Activated CD4-positive, alpha-beta T cell treated with anti-CD3 and anti-CD28 coated beads, Interleukin-2, amount 10 ng/mL, durations not matched to agents 7 days and 5 days (primary cell): ENCODE measurements around the gene CDH15. TPM values are rescaled to one million over a fixed set of nuclear protein-coding genes. Genes with fewer than 3 reads are reported as not detected.
"Not testable (repeated sequence)": the region's sequence is repeated elsewhere in the genome, so short reads cannot be mapped to it uniquely, and the experiment has no call there.

Source experiments
- CTCF ChIA-PET: fragments of 350-600 bp; sonication (Branson Sonifier 250); formaldehyde crosslinking; loops from one replicate; lab custom pipeline; 2021; ENCODE audit warnings: antibody characterized with exemption; lab: Charles Lee
- POLR2A ChIA-PET: fragments of 350-600 bp; sonication (Branson Sonifier 250); formaldehyde crosslinking; loops from one replicate; lab custom pipeline; 2021; ENCODE audit warnings: antibody characterized with exemption; lab: Charles Lee
- DNase-seq: peaks from one replicate; pipeline ENCODE4 v3.0.0-alpha.2; 2020
- H3K27ac Mint-ChIP-seq: one replicate; pipeline ENCODE4 v1.8.0; 2021; ENCODE audit warnings: mild to moderate bottlenecking, moderate library complexity, mixed read lengths
- H3K27me3 Mint-ChIP-seq: one replicate; pipeline ENCODE4 v1.8.0; 2021; ENCODE audit warnings: mixed read lengths
- H3K36me3 Mint-ChIP-seq: one replicate; pipeline ENCODE4 v1.8.0; 2021; ENCODE audit warnings: low read depth, mixed read lengths
- H3K4me1 Mint-ChIP-seq: one replicate; pipeline ENCODE4 v1.8.0; 2021; ENCODE audit warnings: mixed read lengths
- H3K4me3 Mint-ChIP-seq: one replicate; pipeline ENCODE4 v1.8.0; 2021; ENCODE audit warnings: mild to moderate bottlenecking, moderate library complexity, mixed read lengths
- H3K9me3 Mint-ChIP-seq: one replicate; pipeline ENCODE4 v1.8.0; 2021; ENCODE audit warnings: mixed read lengths
- total RNA-seq, 2 experiments: library from RNA; stranded (reverse); gene quantifications; one replicate each; pipeline ENCODE4 v1.2.3, GENCODE V29; 2021

CDH15 gene
- total RNA-seq, 2 experiments from 2014 or later: not detected

DNA sequence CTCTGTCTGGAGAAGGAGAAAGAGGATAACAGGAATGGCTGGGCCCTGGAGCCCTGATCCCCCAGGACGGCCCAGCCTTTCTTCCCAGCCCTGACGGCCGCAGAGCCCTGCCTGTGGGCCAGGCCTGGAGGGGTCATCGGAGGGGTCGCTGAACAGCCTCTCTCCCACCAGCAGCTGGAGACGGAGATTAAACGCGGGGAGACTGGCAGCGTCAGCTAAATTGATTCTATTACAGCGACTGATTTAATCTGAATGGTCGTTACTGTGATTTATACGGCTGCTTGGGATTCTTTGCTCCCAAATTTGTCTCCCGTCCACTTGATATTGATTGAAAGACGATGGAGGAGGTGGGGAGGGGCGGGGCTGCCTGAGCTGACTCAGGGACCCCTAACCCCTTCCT lies 7.1 kb upstream of the CDH15 start:
- Mint-ChIP-seq H3K36me3 (no peaks in the 10 kb centered on the region), H3K4me1 (peaks cover 2% of the 10 kb centered on the region), H3K27me3 (no peaks in the 10 kb centered on the region), H3K9me3 (peaks cover 2% of the 10 kb centered on the region), H3K4me3 (no peak overlapping the region), H3K27ac (no peak overlapping the region)
- CTCF ChIA-PET: no interaction called here
- no peak for DNase-seq
- POLR2A ChIA-PET: no interaction called here

DNA sequence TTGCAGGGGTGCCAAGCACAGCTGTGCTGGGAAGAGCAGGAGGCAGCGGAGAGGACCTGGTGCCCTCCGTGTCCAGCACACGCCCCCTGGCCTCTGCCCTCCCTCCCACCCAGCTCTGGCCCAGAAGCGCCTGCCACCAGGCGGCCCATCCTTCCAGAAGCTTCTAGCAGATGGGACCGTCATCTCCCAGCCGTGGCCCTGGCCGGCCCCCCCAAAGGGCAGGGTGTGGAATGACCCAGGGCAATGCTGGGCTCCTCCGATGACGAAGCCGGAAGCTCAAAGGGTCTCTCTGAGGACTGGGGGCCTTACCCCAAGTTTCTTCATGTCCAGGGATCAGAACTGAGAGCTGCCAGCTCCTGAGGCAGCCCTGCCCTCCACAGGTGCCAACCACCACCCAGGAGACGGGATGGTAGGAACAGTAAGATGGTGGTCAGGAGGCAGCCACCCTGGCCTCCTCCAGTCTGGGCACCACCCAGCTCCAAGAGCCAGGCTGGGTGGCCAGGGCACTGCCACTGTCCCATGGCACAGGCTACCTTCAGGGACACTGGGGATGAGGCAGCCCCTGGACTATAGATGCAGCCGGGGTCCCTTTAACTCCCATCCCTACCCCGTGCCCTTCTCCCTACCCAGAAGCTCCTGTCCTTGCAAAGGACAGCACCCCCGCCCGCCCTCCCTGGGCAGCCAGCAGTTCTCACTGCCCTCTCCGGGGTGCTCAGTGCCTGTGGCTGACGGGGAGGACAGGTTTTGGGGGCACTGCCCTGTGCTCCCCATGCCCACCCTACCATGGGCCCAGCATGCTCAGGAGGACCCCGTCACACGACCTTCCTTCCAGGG lies 6.5 kb upstream of the CDH15 start:
- Mint-ChIP-seq H3K4me1 (peaks cover 2% of the 10 kb centered on the region), H3K4me3 (no peak overlapping the region), H3K27me3 (no peaks in the 10 kb centered on the region), H3K9me3 (no peaks in the 10 kb centered on the region), H3K27ac (no peak overlapping the region), H3K36me3 (no peaks in the 10 kb centered on the region)
- POLR2A ChIA-PET: no interaction called here
- DNase-seq: no peak
- CTCF ChIA-PET: no interaction called here

DNA sequence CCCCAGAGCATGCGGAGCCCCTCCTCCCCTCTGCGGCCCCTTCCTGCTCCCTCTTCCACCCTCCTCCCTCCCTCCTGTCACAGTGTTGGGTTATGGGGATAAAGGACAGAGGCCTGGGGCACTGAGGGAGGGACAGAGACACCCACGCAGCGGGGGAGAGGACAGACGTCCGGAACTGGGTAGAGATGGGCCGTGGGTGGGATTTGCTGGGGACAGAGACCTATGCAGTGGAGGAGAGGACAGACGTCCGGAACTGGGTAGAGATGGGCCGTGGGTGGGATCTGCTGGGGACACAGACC lies 5.9 kb upstream of the CDH15 start:
- CTCF ChIA-PET, H3K4me1 Mint-ChIP-seq, H3K36me3 Mint-ChIP-seq, H3K27ac Mint-ChIP-seq, H3K27me3 Mint-ChIP-seq, DNase-seq, POLR2A ChIA-PET, H3K9me3 Mint-ChIP-seq, H3K4me3 Mint-ChIP-seq: not testable (repeated sequence)

DNA sequence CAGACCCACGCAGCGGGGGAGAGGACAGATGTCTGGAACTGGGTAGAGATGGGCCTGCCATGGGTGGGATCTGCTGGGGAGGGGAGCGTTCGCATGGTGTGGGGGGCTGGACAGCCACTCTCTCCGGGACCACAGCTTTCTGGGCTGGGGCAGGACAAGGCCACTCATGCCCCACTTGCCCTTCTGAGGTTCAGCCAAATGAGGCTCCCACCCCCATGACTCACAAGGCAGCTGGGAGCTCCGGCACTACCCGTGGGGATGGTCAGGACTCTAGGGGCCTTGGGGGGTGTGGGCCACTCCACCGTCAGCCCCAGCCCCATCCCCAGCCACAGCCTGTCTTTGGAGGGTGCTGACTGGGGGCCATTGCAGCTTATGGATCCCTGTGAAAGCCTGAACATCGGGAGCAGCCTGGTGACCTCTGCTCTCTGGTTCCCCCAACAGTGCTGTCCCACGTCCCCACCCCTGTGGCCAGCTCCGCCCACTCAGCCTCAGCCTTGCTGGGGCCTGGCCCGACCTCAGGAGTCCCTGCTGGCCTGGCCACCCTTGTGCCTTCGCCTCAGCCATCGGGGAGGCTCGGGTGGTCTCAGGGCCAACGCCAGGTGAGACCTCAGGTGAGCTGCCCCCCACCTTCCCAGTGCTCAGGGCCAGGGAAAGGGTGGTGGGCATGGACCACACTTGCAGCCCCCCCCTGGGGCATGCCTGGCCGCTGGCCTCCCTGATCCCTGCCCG lies 4.7 kb upstream of the CDH15 start:
- Mint-ChIP-seq H3K27me3 (peaks cover 3% of the 10 kb centered on the region), H3K4me1 (peaks cover 11% of the 10 kb centered on the region), H3K36me3 (no peaks in the 10 kb centered on the region), H3K9me3 (no peaks in the 10 kb centered on the region), H3K27ac (no peak overlapping the region), H3K4me3 (no peak overlapping the region)
- DNase-seq: no peak
- ChIA-PET POLR2A (no interaction called here), CTCF (interaction anchor here (0.9 to 2.1 kb wide), 16 partner anchors 11 to 431 kb away, joined by 3 to 11 read pairs (median 4); partner anchors contain the start of genes APRT and ZNF778)

DNA sequence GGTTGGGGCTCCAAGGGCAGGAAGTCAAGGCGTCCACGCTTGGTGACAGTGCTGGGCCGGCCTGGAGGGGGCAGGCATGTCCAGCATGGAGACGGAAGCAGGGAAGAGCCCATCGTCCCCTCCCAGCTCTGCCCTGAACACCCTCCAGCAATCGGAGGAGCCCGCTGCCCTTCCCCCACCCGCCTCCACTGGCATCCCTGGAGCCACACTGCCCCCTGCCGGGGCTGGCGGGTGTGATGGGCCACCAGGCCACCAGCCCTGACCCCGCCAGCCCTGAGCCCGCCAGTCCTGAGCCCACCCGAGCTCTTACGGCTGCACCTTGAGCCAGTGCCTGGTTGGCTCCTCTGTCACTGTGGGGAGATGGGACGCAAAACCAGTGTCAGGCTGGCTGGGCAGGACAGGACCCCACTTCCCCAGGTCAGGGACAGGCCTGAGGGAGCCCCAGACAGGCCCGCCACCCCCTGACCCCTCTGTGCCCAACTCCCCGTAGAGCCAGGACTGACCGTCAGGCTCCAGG lies 4.1 kb upstream of the CDH15 start:
- Mint-ChIP-seq H3K27me3 (peaks cover 3% of the 10 kb centered on the region), H3K4me3 (no peak overlapping the region), H3K4me1 (peaks cover 11% of the 10 kb centered on the region), H3K36me3 (no peaks in the 10 kb centered on the region), H3K27ac (no peak overlapping the region), H3K9me3 (no peaks in the 10 kb centered on the region)
- CTCF ChIA-PET: interaction anchor here (0.6 to 2.1 kb wide), 17 partner anchors 12 to 432 kb away, joined by 3 to 11 read pairs (median 4); partner anchors contain the start of genes APRT and ZNF778
- peak; percentile 85 for DNase-seq
- POLR2A ChIA-PET: no interaction called here

DNA sequence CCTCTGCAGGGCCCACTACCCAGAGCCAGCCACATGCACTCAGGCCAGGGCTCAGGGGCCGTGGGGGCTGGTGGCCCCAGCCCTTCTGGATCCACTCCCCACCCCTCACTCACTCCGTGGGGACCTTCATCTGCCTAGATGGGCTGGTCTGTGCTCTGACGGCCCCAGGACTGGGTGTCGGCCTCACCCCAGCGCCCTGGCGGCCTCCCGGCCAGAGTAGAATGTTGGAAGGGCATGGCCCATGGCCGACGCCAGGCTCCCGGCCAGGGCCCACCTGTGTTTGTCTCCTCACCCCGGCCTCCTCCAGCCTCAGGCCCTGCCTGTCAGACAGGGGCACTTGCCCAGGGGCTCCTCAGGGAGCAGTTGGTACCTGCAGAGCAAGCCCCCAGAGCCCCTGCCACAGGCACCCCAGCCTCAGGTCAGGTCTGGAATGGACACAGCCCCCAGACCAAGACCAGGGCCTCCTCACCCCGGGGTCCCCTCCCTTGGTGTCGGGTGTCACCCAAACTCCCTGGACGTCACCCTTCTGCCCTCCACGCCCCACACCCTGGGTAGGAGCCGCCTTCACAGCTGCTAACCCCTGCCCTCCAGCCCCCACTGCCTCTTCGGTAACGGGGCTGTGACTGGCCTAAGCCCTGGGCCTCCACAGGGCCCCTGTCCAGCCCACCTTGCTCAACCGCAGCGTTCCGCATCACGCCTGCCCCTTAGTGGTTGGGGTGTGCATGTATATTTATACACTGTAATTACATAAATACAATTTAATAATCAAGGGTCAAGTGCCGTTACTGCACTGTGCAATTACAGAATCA lies 3.0 kb upstream of the CDH15 start:
- Mint-ChIP-seq H3K9me3 (no peaks in the 10 kb centered on the region), H3K27ac (no peak overlapping the region), H3K36me3 (no peaks in the 10 kb centered on the region), H3K27me3 (peaks cover 3% of the 10 kb centered on the region), H3K4me3 (no peak overlapping the region), H3K4me1 (peaks cover 11% of the 10 kb centered on the region)
- POLR2A ChIA-PET: interaction anchor here (0.5 kb wide), 1 partner anchor 228 kb away, joined by 3 read pairs; no protein-coding TSS in a partner anchor
- DNase-seq: no peak
- CTCF ChIA-PET: interaction anchor here (1.5 to 2.1 kb wide), 2 partner anchors 220 to 226 kb away, joined by 4 to 6 read pairs; no protein-coding TSS in a partner anchor

DNA sequence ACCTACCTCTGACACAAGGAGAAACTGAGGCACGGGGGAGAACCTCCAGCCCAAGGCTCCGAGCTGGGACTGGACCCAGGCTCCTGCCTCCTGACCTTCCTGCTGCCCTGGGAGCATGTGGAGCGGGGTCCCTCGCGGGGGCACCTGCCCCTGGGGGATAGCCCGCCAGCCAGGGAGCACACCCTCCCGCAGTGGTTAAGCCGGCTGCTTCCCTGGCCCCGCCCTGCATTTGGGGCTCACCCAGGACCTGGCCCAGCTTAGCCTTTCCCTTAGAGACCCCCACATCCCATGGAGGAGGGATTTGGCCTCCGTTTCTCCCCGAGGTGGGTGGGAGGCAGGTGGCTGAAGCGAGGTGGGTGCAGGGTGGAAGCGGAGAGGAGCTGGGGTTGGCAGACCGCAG lies 1.8 kb upstream of the CDH15 start:
- no peaks in the 10 kb centered on the region for H3K9me3 Mint-ChIP-seq
- H3K27ac Mint-ChIP-seq: no peak overlapping the region

DNA sequence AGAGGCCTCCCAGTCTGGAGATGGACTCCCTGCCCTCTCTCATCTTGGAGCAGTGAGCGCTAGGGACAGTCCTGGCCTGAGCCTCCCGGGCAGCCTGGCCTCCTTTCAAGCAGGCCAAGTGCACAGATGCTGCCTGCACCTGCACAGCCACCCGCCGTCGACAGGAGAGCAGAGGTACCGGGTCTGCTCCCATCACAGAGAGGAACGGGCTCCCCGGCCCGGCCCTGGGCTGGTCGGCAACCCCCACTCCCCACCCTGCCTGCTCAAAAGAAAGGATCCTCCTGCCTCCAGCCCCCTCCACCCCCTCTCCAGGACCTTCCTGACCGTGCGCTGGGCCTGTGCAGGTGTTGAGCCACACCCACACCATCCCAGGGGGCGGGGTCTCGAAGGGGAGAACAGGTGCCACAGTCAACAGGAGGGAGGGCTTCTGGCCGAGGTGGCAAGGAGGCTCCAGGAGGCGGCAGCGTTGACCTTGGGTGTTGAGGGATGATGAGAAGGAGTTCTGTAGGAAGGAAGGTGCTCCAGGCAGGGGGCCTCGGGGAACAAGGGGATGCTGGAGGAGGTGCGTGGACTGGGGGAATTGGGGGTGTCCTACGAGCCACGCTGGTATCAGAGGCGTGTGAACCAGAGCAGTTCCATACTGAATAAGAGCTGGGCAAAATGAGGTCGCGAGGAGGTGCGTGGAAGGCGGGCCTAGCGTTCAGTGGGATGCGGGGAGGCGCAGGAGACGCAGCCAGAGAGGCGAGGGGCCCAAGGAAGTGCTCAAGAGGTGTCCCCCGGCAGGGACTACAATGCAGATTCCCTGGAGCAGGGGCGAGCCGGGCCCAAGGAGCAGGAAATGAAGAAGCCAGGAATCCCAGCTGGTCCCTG lies 967 bp upstream of the CDH15 start:
- Mint-ChIP-seq H3K27me3 (peaks cover 3% of the 10 kb centered on the region), H3K36me3 (no peaks in the 10 kb centered on the region), H3K4me1 (peaks cover 11% of the 10 kb centered on the region), H3K4me3 (peak overlapping the region; percentile 54), H3K9me3 (no peaks in the 10 kb centered on the region), H3K27ac (peak overlapping the region; percentile 41)
- CTCF ChIA-PET: interaction anchor here (0.6 to 1.5 kb wide), 3 partner anchors 10 to 820 kb away, joined by 3 to 4 read pairs (median 3); no protein-coding TSS in a partner anchor
- no peak for DNase-seq
- POLR2A ChIA-PET: interaction anchor here (0.5 kb wide), 1 partner anchor 64 kb away, joined by 4 read pairs; no protein-coding TSS in a partner anchor

More for the DNA sequence above, 1.8 kb upstream of the CDH15 start:
- DNase-seq: no peak
- Mint-ChIP-seq H3K36me3 (no peaks in the 10 kb centered on the region), H3K27me3 (peaks cover 3% of the 10 kb centered on the region), H3K4me3 (no peak overlapping the region), H3K4me1 (peaks cover 11% of the 10 kb centered on the region)
- ChIA-PET CTCF (interaction anchor here (1.5 kb wide), 1 partner anchor 227 kb away, joined by 4 read pairs; no protein-coding TSS in a partner anchor), POLR2A (no interaction called here)

DNA sequence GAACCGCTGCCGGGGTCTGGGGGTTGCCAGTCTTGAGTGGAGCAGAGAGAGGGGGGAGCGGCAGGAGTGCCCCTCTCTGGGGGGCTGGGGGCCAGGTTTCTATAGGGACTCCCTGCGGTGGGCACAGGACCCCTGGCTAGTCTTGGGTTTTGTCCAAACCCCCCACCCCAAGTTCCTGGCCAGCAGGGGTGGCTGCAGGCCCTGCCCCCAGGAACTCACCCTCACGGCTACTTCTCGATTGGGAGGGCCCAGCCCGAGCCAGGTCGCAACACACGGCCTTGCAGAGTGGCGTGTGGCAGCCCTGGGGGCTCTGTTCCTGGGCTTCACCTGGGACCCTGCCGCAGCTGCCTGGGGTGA lies 601 bp downstream of the CDH15 start:
- ChIA-PET POLR2A (no interaction called here), CTCF (interaction anchor here (0.9 kb wide), 1 partner anchor 435 kb away, joined by 3 read pairs; no protein-coding TSS in a partner anchor)
- Mint-ChIP-seq H3K4me1 (peaks cover 11% of the 10 kb centered on the region), H3K36me3 (no peaks in the 10 kb centered on the region), H3K27ac (no peak overlapping the region), H3K4me3 (no peak overlapping the region), H3K27me3 (peaks cover 3% of the 10 kb centered on the region), H3K9me3 (no peaks in the 10 kb centered on the region)
- DNase-seq: no peak

DNA sequence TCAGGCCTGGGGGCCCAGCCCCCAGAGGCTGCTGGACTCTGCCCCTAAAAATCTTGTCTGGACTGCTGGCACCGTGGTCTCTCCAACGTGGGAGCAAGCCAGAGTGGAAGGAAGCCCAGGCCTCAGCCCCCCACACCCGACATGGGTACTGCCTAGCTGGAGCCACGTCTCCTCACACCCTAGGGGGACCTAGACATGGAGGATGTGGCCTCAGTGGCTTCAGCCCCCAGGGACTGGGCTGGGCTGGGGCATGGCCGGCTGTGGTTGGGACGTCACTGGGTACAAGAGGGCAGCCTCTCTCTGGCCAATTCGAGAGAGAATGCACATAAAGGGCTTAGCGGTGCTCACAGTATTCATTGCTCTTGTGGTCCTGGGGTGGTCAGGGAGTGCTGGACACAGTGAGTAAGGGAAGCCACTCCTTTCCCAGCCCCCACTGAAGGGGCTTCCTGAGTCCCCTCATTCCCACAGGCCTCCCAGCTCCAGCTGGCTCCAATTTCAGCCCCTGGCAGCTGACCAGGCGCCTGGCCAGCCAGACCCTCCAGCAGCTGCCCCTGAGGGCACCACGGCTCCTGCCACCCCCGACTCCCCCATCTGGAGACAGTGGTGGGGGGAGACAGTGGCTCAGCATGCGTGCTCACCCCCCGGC lies 1.1 kb downstream of the CDH15 start:
- Mint-ChIP-seq H3K9me3 (no peaks in the 10 kb centered on the region), H3K4me3 (no peak overlapping the region), H3K36me3 (no peaks in the 10 kb centered on the region), H3K27ac (no peak overlapping the region), H3K4me1 (peaks cover 11% of the 10 kb centered on the region), H3K27me3 (peaks cover 3% of the 10 kb centered on the region)
- no peak for DNase-seq
- CTCF ChIA-PET: interaction anchor here (0.6 to 1.0 kb wide), 3 partner anchors 32 to 435 kb away, joined by 3 to 4 read pairs (median 3); no protein-coding TSS in a partner anchor
- POLR2A ChIA-PET: no interaction called here

DNA sequence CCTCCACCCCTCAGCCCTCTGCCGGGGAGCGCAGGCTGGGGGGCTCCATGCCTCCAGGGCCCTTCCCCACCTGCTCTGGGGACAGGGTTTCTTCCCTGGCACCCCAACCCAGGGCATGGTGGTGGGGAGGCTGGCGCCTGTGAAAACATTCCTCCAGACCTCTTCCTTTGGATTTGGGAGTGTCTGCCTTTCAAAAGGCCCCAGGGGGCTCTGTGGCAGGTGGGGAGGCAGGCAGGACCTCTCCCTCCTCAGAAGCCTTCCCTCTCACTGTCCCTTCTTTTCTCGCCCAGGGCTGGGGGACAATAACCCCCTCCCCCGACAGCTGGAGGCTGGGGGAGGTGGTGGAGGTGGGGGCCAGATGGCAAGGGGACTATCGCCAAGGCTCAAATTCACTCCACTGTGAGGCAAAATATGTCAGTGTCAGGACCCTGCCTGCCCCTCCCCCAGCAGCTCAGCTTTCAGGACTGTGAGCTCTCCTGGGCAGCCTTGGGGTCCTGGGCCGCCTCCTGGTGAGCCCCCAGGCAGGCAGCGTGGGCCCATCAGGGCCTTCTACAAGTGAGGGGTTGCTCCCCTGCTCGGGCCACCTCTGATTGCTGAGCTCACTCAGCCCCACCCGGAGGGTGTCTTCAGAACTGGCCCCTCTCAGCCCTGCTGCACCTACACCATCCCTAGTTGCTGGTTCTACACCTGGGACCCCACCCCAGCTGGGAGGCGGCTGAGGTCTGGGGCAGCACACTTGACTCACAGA lies 1.8 kb downstream of the CDH15 start:
- Mint-ChIP-seq H3K4me1 (peaks cover 10% of the 10 kb centered on the region), H3K4me3 (no peak overlapping the region)

More for the DNA sequence above, 1.8 kb downstream of the CDH15 start:
- Mint-ChIP-seq H3K9me3 (no peaks in the 10 kb centered on the region), H3K36me3 (no peaks in the 10 kb centered on the region), H3K27ac (no peak overlapping the region), H3K27me3 (peaks cover 3% of the 10 kb centered on the region)
- no peak for DNase-seq
- ChIA-PET CTCF (interaction anchor here (0.6 to 1.5 kb wide), 3 partner anchors 14 to 40 kb away, joined by 3 to 4 read pairs (median 3); no protein-coding TSS in a partner anchor), POLR2A (no interaction called here)
